T-helper 17 cell (primary cell): ENCODE results near the gene CNGA4. TPM values are rescaled to one million over a fixed set of nuclear protein-coding genes. Genes with fewer than 3 reads are reported as not detected.

Source experiments
- total RNA-seq, 4 donors: library from RNA in 2 of 4; stranded (reverse) in 2 of 4; gene quantifications; one replicate each; pipeline ENCODE4 v1.2.3 and lab custom pipeline; 2022 to 2026

The CNGA4 gene
- total RNA-seq, 2 donors from 2014 or later = 0.15 to 0.23 TPM

Other genes starting within 250 kb of the CNGA4 start
- gene OR56A4, start 232.1 kb upstream of the CNGA4 start, total RNA-seq = under 1 TPM in 1 of 2 donors, not detected in 1; 0.10 TPM
- not detected for gene OR56A1, start 208.3 kb upstream of the CNGA4 start, total RNA-seq
- gene OR56B4, start 131.4 kb upstream of the CNGA4 start, total RNA-seq = not detected
- gene OR52B2, start 68.8 kb upstream of the CNGA4 start, total RNA-seq = not detected
- not detected for gene OR52W1, start 39.9 kb upstream of the CNGA4 start, total RNA-seq
- not detected for gene C11orf42, start 33.5 kb upstream of the CNGA4 start, total RNA-seq
- gene FHIP1B, start 4.5 kb upstream of the CNGA4 start, total RNA-seq = 10 to 100 TPM; 27.6 to 33.8 TPM
- not detected for gene CCKBR, start 20.7 kb downstream of the CNGA4 start, total RNA-seq
- not detected for gene CAVIN3, start 81.4 kb downstream of the CNGA4 start, total RNA-seq
- 10 to 100 TPM; 25.3 to 32.9 TPM for gene SMPD1, start 151.4 kb downstream of the CNGA4 start, total RNA-seq
- gene APBB1, start 180.0 kb downstream of the CNGA4 start, total RNA-seq = 10 to 100 TPM; 60.0 to 63.3 TPM
- gene HPX, start 201.9 kb downstream of the CNGA4 start, total RNA-seq = under 1 TPM; 0.47 to 0.86 TPM
- 10 to 100 TPM; 14.2 to 21.4 TPM for gene TRIM3, start 234.9 kb downstream of the CNGA4 start, total RNA-seq
- gene ARFIP2, start 242.2 kb downstream of the CNGA4 start, total RNA-seq = 10 to 100 TPM; 53.3 to 58.6 TPM
- gene TIMM10B, start 242.4 kb downstream of the CNGA4 start, total RNA-seq = 10 to 100 TPM; 44.5 to 52.3 TPM